GM12878 (cell line): ENCODE data around the gene BRAF. TPM values are rescaled to one million over a fixed set of nuclear protein-coding genes. Genes with fewer than 3 reads are reported as not detected.

Source experiments
- ATAC-seq: fragments of 200-7000 bp; cut with Tn5 transposase; 3 replicates; pipeline ENCODE4 v1.9.1; 2020; ENCODE audit warnings: mild to moderate bottlenecking, moderate library complexity
- BruUV-seq: library from RNA; stranded (reverse); fragments of 400-500 nt; replicated peaks from 2 replicates; lab custom pipeline; 2021; lab: Mats Ljungman, UMichigan
- CTCF ChIA-PET: fragments of 300-600 bp; sonication (Branson Sonifier 250); formaldehyde crosslinking; extraction: SDS; loops from one replicate; lab custom pipeline; 2021; ENCODE audit warnings: inconsistent platforms; lab: Yijun Ruan, JAX
- POLR2A ChIA-PET: fragments of 350-600 bp; formaldehyde crosslinking; extraction: SDS; loops from one replicate; lab custom pipeline; 2021; ENCODE audit warnings: inconsistent platforms; lab: Charles Lee
- RAD21 ChIA-PET: fragments of 300-600 bp; sonication (Branson Sonifier 250); formaldehyde crosslinking; loops from one replicate; lab custom pipeline; 2023; ENCODE audit warnings: antibody characterized with exemption; ENCODE audit not compliant: unreplicated experiment; lab: Charles Lee
- SMC1A ChIA-PET: fragments of 300-600 bp; sonication (Branson Sonifier 250); formaldehyde crosslinking; loops from one replicate; lab custom pipeline; 2023; ENCODE audit not compliant: unreplicated experiment, uncharacterized antibody; lab: Charles Lee
- DNase-seq: peaks from one replicate; pipeline ENCODE4 v3.0.0-alpha.2; 2011; ENCODE audit warnings: low read depth, low spot score
- FAIRE-seq: peaks from 3 replicates; lab custom pipeline; 2011; peaks lifted over from hg19 to GRCh38; lab: Jason Lieb, UNC
- H2AFZ ChIP-seq: 2 replicates; pipeline ENCODE4 v1.6.0; 2011; ENCODE audit warnings: low read depth, low read length, control low read depth; ENCODE audit not compliant: control insufficient read depth
- H3K27ac ChIP-seq: 2 replicates; pipeline ENCODE4 v1.5.1; 2011; ENCODE audit warnings: control low read depth; ENCODE audit not compliant: control insufficient read depth, insufficient read depth
- H3K27me3 ChIP-seq, 2 experiments: replicated peaks in 1 of 2; 2 replicates each; pipeline versions ENCODE4 v1.6.0 to v1.6.1; 2011; ENCODE audit warnings: low read length in 1 of 2; ENCODE audit not compliant: control insufficient read depth in 2 of 2, insufficient read depth in 2 of 2
- H3K36me3 ChIP-seq, 2 experiments: 2 replicates each; pipeline ENCODE4 v1.5.1; 2011; ENCODE audit warnings: low read length in 1 of 2; ENCODE audit not compliant: control insufficient read depth in 2 of 2, insufficient read depth in 2 of 2
- H3K4me1 ChIP-seq: 2 replicates; pipeline ENCODE4 v1.6.1; 2011; ENCODE audit warnings: mild to moderate bottlenecking, low read length, moderate library complexity, mixed read lengths; ENCODE audit not compliant: control insufficient read depth, insufficient read depth
- H3K4me2 ChIP-seq: 2 replicates; pipeline ENCODE4 v1.6.0; 2011; ENCODE audit warnings: control low read depth; ENCODE audit not compliant: control insufficient read depth, insufficient read depth
- H3K4me3 ChIP-seq: fragments of 200-600 bp; sonication (generic); 2 replicates; pipeline ENCODE4 v1.5.1; 2016
- H3K79me2 ChIP-seq: 2 replicates; pipeline ENCODE4 v1.6.0; 2011; ENCODE audit warnings: low read length; ENCODE audit not compliant: control insufficient read depth, insufficient read depth
- H3K9ac ChIP-seq: 2 replicates; pipeline ENCODE4 v1.8.0; 2011; ENCODE audit warnings: low read length, control low read depth, mixed read lengths; ENCODE audit not compliant: control insufficient read depth, insufficient read depth
- H3K9me3 ChIP-seq: replicated peaks from 3 replicates; pipeline ENCODE4 v1.5.1; 2011; ENCODE audit warnings: mild to moderate bottlenecking, low read length; ENCODE audit not compliant: control insufficient read depth, insufficient read depth
- H4K20me1 ChIP-seq: 2 replicates; pipeline ENCODE4 v1.6.0; 2011; ENCODE audit not compliant: control insufficient read depth, insufficient read depth
- ATF7 ChIP-seq: fragments of 450-650 bp; IDR thresholded peaks from 2 replicates; pipeline ENCODE4 v1.6.1; 2016; ENCODE audit warnings: low read depth, mild to moderate bottlenecking
- EGR1 ChIP-seq, 2 experiments: IDR thresholded peaks; 1 replicate in 1 of 2; 2 replicates in 1 of 2; pipeline ENCODE4 v1.6.1; 2011 to 2012; ENCODE audit warnings: low read depth in 2 of 2, low read length in 2 of 2, borderline replicate concordance in 1 of 2, mild to moderate bottlenecking in 1 of 2, moderate library complexity in 1 of 2
- EZH2 ChIP-seq: IDR thresholded peaks from 2 replicates; pipeline ENCODE4 v1.6.1; 2012; ENCODE audit warnings: low read depth, mild to moderate bottlenecking, control low read depth, inconsistent platforms, low read length, borderline replicate concordance; ENCODE audit not compliant: control insufficient read depth
- HCFC1 ChIP-seq: fragments of 150-350 bp; IDR thresholded peaks from 2 replicates; pipeline ENCODE4 v1.6.1; 2014; ENCODE audit warnings: low read length
- HDGF ChIP-seq: fragments of 450-650 bp; IDR thresholded peaks from 2 replicates; pipeline ENCODE4 v1.6.1; 2016; ENCODE audit warnings: antibody characterized with exemption
- IKZF2 ChIP-seq, 2 experiments: fragments of 450-650 bp; IDR thresholded peaks; 2 replicates each; pipeline ENCODE4 v1.6.1; 2017; ENCODE audit warnings: mild to moderate bottlenecking in 2 of 2, moderate library complexity in 2 of 2
- KAT2A ChIP-seq: conservative IDR thresholded peaks from 2 replicates; pipeline ENCODE4 v1.6.1; 2011; ENCODE audit warnings: low read depth, low read length; ENCODE audit not compliant: control insufficient read depth
- MAX ChIP-seq: IDR thresholded peaks from 2 replicates; pipeline ENCODE4 v1.6.1; 2012; ENCODE audit warnings: low read depth, low read length, improper control_type of control experiment
- MTA2 ChIP-seq: fragments of 450-650 bp; IDR thresholded peaks from 2 replicates; pipeline ENCODE4 v1.6.1; 2016; ENCODE audit warnings: low read depth, mild to moderate bottlenecking, moderate library complexity
- MXI1 ChIP-seq: fragments of 150-350 bp; IDR thresholded peaks from 2 replicates; pipeline ENCODE4 v1.6.1; 2011; ENCODE audit warnings: low read depth, mild to moderate bottlenecking, inconsistent platforms, low read length, improper control_type of control experiment
- MYC ChIP-seq: IDR thresholded peaks from 2 replicates; pipeline ENCODE4 v1.6.1; 2011; ENCODE audit warnings: mild to moderate bottlenecking, low read length, moderate library complexity, inconsistent platforms; ENCODE audit not compliant: insufficient read depth, insufficient replicate concordance, insufficient read length, severe bottlenecking
- RELB ChIP-seq: fragments of 450-650 bp; IDR thresholded peaks from 2 replicates; pipeline ENCODE4 v1.6.1; 2017; ENCODE audit warnings: low read depth, mild to moderate bottlenecking, moderate library complexity
- SIN3A ChIP-seq: IDR thresholded peaks from 2 replicates; pipeline ENCODE4 v1.6.1; 2012; ENCODE audit warnings: low read depth, low read length, improper control_type of control experiment
- SMAD5 ChIP-seq: IDR thresholded peaks from 2 replicates; pipeline ENCODE4 v1.6.1; 2016; ENCODE audit warnings: antibody characterized with exemption, low read depth
- SMC3 ChIP-seq: IDR thresholded peaks from 2 replicates; pipeline ENCODE4 v1.6.1; 2011; ENCODE audit warnings: low read length, improper control_type of control experiment, borderline replicate concordance
- STAT3 ChIP-seq: IDR thresholded peaks from 2 replicates; pipeline ENCODE4 v1.6.1; 2011; ENCODE audit warnings: low read depth, low read length, improper control_type of control experiment
- TCF3 ChIP-seq: IDR thresholded peaks from 2 replicates; pipeline ENCODE4 v1.6.1; 2012; ENCODE audit warnings: low read depth, mild to moderate bottlenecking, low read length, borderline replicate concordance; ENCODE audit not compliant: insufficient read depth
- YY1 ChIP-seq: IDR thresholded peaks from 2 replicates; pipeline ENCODE4 v1.6.1; 2011; ENCODE audit warnings: low read depth, mild to moderate bottlenecking, low read length
- whole genome bisulfite sequencing: methylation state at CpG from one replicate; pipeline ENCODE4 v1.1.6; 2016; ENCODE audit warnings: low lambda C conversion rate; ENCODE audit not compliant: insufficient replicate concordance, insufficient coverage; ENCODE audit errors: missing lambda C conversion rate; 5-methylcytosine and 5-hydroxymethylcytosine counted together
- in situ Hi-C: fragments of 300-500 bp; cut with MboI; formaldehyde crosslinking; loops from 9 replicates; pipeline ENCODE4 v1.14.3; 2018; ENCODE audit warnings: mixed read lengths
- intact Hi-C: fragments of 100-400 bp; cut with micrococcal nuclease; formaldehyde crosslinking; loops from one replicate; pipeline ENCODE4 v1.14.2; 2022; ENCODE audit not compliant: unreplicated experiment
- polyA plus RNA-seq, 11 experiments: library from polyadenylated mRNA; depleted of rRNA in 4 of 11; unstranded in 6 of 11; stranded (reverse) in 5 of 11; fragments of >200 nt; fragmentation: Nextera tagmentation in 4 of 11; fragmentation: Illumina TruSeq in 1 of 11; extraction: Ambion mirVana in 4 of 11; extraction: Trizol in 1 of 11; gene quantifications; 1 replicate in 1 of 11; 2 replicates in 10 of 11; pipeline versions ENCODE4 v1.2.1 to v1.2.3, GENCODE V29; 2011 to 2016; ENCODE audit warnings: inconsistent platforms in 2 of 11, missing spikeins in 2 of 11, low read depth in 1 of 11
- total RNA-seq, 4 experiments: library from RNA; depleted of rRNA in 3 of 4; stranded (reverse); fragments of >200 nt in 3 of 4; fragmentation: Illumina TruSeq in 1 of 4; extraction: Trizol in 1 of 4; gene quantifications; 2 replicates each; pipeline versions ENCODE4 v1.2.1 to v1.2.3, GENCODE V29; 2013 to 2021
- TF ChIP-seq, protein P1 (sequence below), 3 experiments: IDR thresholded peaks in 2 of 3; conservative IDR thresholded peaks in 1 of 3; 2 replicates each; pipeline ENCODE4 v1.5.1; 2011; ENCODE audit warnings: low read depth in 3 of 3, low read length in 3 of 3, mild to moderate bottlenecking in 3 of 3, control low read depth in 2 of 3, moderate library complexity in 2 of 3, inconsistent platforms in 1 of 3, mixed read lengths in 1 of 3; ENCODE audit not compliant: control insufficient read depth in 2 of 3, insufficient read depth in 1 of 3; ENCODE audit errors: extremely low read depth in 1 of 3
- TF ChIP-seq, protein P2 (sequence below): IDR thresholded peaks from 2 replicates; pipeline ENCODE4 v1.6.1; 2011; ENCODE audit warnings: low read depth, mild to moderate bottlenecking, low read length, moderate library complexity, borderline replicate concordance; ENCODE audit errors: extremely low read depth

Gene BRAF
- total and polyA plus RNA-seq, 10 of the 15 experiments (the other 5 are each of a cell fraction or from before 2014, with no cell fraction given), result 2.6 to 31.0 (median 10.6) TPM

DNA sequence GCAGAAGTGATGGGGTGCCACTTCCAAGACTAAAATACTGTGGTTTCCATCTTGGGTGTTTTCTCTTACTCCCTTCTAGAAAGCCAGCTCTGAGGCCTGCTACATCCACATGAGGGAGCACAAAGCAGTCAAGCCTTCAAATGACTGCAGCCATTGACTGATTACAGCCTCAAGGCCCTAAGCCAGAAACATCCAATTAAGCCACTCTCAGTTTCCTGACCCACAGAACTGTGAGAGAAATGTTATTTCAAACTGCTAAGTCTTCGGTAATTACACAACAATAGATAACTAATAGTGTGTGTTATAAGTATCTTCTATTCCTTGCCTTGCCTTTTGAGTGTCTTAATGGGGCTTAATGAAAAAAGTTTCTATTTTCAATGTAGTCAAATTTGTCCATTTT lies 24.8 kb downstream of the BRAF start:
- ChIA-PET POLR2A (interaction anchor here (0.7 to 1.3 kb wide), 4 partner anchors 12 to 225 kb away, joined by 3 to 4 read pairs (median 3); no protein-coding TSS in a partner anchor), CTCF (interaction anchor here (1.5 to 3.8 kb wide), 3 partner anchors 10 to 111 kb away, joined by 5 to 11 read pairs (median 6); no protein-coding TSS in a partner anchor), RAD21 (interaction anchor here (1.1 to 1.7 kb wide), 3 partner anchors 19 to 111 kb away, joined by 4 to 6 read pairs (median 4); no protein-coding TSS in a partner anchor), SMC1A (interaction anchor here (1.1 to 3.2 kb wide), 11 partner anchors 10 to 90 kb away, joined by 3 to 15 read pairs (median 4); no protein-coding TSS in a partner anchor)
- in situ Hi-C loops (loop anchor here (25.0 kb wide), 1 partner anchor 1538 kb away; the partner anchor contains the start of gene LUC7L2), intact Hi-C loops (no loop called here)
- DNase-seq, result no peak
- no peak overlapping the region for H2AFZ ChIP-seq
- H3K79me2 ChIP-seq, result peaks cover 28% of the 10 kb centered on the region
- H3K4me2 ChIP-seq, result no peak overlapping the region
- ATAC-seq, result peak; percentile 84
- H3K36me3 ChIP-seq, result no peaks in the 10 kb centered on the region
- 0 out of 2 replicates have a peak, but pooled peaks cover 2% of the 10 kb centered on the region for H4K20me1 ChIP-seq
- peaks cover 10% of the 10 kb centered on the region for H3K9me3 ChIP-seq
- no peak overlapping the region for H3K27ac ChIP-seq
- peaks cover 8% of the 10 kb centered on the region; the same call in 1 of the 2 replicates for H3K4me1 ChIP-seq
- no TSS peak for BruUV-seq
- no peaks in the 10 kb centered on the region for H3K27me3 ChIP-seq
- H3K9ac ChIP-seq, result no peak overlapping the region
- WGBS, result 50% methylated on average over 1 of the region's 1 CpG
- peak; percentile 38 for FAIRE-seq
- H3K4me3 ChIP-seq, result no peak overlapping the region
- TF ChIP-seq SMC3 (peak; percentile 33; the same call in 1 of the 2 replicates), KAT2A (no peak), RELB (0 out of 2 replicates have a peak, but pooled peaks have one; percentile 17), IKZF2 (IDR thresholded peaks at IDR 0.05) (no peak; a peak in 1 of 4 replicates), MAX (no peak), MXI1 (no peak), SMAD5 (no peak), EGR1 (IDR thresholded peaks at IDR 0.05; ENCODE audit: borderline replicate concordance in 1 of 2, low read depth in 2 of 2, low read length in 2 of 2) (no peak), EZH2 (no peak), TCF3 (no peak), MTA2 (peak; percentile 88), MYC (no peak), SIN3A (no peak), ATF7 (0 out of 2 replicates have a peak, but pooled peaks have one; percentile 38), HDGF (no peak), STAT3 (no peak), YY1 (0 out of 2 replicates have a peak, but pooled peaks have one; percentile 15), HCFC1 (no peak)
- TF ChIP-seq, protein P1, sequence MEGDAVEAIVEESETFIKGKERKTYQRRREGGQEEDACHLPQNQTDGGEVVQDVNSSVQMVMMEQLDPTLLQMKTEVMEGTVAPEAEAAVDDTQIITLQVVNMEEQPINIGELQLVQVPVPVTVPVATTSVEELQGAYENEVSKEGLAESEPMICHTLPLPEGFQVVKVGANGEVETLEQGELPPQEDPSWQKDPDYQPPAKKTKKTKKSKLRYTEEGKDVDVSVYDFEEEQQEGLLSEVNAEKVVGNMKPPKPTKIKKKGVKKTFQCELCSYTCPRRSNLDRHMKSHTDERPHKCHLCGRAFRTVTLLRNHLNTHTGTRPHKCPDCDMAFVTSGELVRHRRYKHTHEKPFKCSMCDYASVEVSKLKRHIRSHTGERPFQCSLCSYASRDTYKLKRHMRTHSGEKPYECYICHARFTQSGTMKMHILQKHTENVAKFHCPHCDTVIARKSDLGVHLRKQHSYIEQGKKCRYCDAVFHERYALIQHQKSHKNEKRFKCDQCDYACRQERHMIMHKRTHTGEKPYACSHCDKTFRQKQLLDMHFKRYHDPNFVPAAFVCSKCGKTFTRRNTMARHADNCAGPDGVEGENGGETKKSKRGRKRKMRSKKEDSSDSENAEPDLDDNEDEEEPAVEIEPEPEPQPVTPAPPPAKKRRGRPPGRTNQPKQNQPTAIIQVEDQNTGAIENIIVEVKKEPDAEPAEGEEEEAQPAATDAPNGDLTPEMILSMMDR (IDR thresholded peaks at IDR 0.05 in 2 of 3, conservative IDR thresholded peaks at IDR 0.05 in 1 of 3; ENCODE audit: control insufficient read depth in 2 of 3, extremely low read depth in 1 of 3, insufficient read depth in 1 of 3, low read depth in 3 of 3, low read length in 3 of 3), result peak in 2 of 3 experiments; percentile 21 to 41; a peak in 1 of 6 replicates
- TF ChIP-seq, protein P2, sequence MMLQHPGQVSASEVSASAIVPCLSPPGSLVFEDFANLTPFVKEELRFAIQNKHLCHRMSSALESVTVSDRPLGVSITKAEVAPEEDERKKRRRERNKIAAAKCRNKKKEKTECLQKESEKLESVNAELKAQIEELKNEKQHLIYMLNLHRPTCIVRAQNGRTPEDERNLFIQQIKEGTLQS, result no peak
